ENCODE measurements around the gene PTPRH.

The PTPRH gene

GRCh38 chr19:55246462-55247451 is 37.5 kb upstream of the PTPRH start:
- FAIRE-seq (no peak), DNase-seq (ENCODE audit: extremely low spot score, insufficient read length, low read depth) (no peak)

GRCh38 chr19:55245236-55245904 is 36.1 kb upstream of the PTPRH start:
- DNase-seq (ENCODE audit: extremely low spot score, insufficient read length, low read depth), result no peak
- no peak for FAIRE-seq

GRCh38 chr19:55244004-55244680 is 34.8 kb upstream of the PTPRH start:
- no peak for DNase-seq (ENCODE audit: extremely low spot score, insufficient read length, low read depth)
- FAIRE-seq, result no peak

- no peak for DNase-seq (ENCODE audit: extremely low spot score, insufficient read length, low read depth)
- FAIRE-seq, result no peak
Measured at GRCh38 chr19:55242517-55242916, 33.2 kb upstream of the PTPRH start.

- FAIRE-seq, result no peak
Measured at GRCh38 chr19:55241935-55242464, 32.7 kb upstream of the PTPRH start.

GRCh38 chr19:55241143-55241934 is 32.0 kb upstream of the PTPRH start:
- FAIRE-seq, result no peak
- no peak for DNase-seq (ENCODE audit: extremely low spot score, insufficient read length, low read depth)

More at GRCh38 chr19:55241935-55242464, 32.7 kb upstream of the PTPRH start:
- no peak for DNase-seq (ENCODE audit: extremely low spot score, insufficient read length, low read depth)

GRCh38 chr19:55240713-55241020 is 31.4 kb upstream of the PTPRH start:
- no peak for DNase-seq (ENCODE audit: extremely low spot score, insufficient read length, low read depth)

GRCh38 chr19:55239004-55239403 is 29.7 kb upstream of the PTPRH start:
- FAIRE-seq, result no peak
- DNase-seq (ENCODE audit: extremely low spot score, insufficient read length, low read depth), result no peak

More at GRCh38 chr19:55240713-55241020, 31.4 kb upstream of the PTPRH start:
- FAIRE-seq, result no peak

GRCh38 chr19:55238030-55238429 is 28.7 kb upstream of the PTPRH start:
- FAIRE-seq (no peak), DNase-seq (ENCODE audit: extremely low spot score, insufficient read length, low read depth) (no peak)

- FAIRE-seq, result no peak
Measured at GRCh38 chr19:55232986-55233385, 23.7 kb upstream of the PTPRH start.

GRCh38 chr19:55232286-55232602 is 22.9 kb upstream of the PTPRH start:
- DNase-seq (ENCODE audit: extremely low spot score, insufficient read length, low read depth) (no peak), FAIRE-seq (no peak)

More at GRCh38 chr19:55232986-55233385, 23.7 kb upstream of the PTPRH start:
- no peak for DNase-seq (ENCODE audit: extremely low spot score, insufficient read length, low read depth)

GRCh38 chr19:55231391-55232285 is 22.3 kb upstream of the PTPRH start:
- DNase-seq (ENCODE audit: extremely low spot score, insufficient read length, low read depth) (no peak), FAIRE-seq (no peak)

- DNase-seq (ENCODE audit: extremely low spot score, insufficient read length, low read depth) (no peak), FAIRE-seq (no peak)
Measured at GRCh38 chr19:55230780-55231179, 21.5 kb upstream of the PTPRH start.

GRCh38 chr19:55230329-55230728 is 21.0 kb upstream of the PTPRH start:
- FAIRE-seq (no peak), DNase-seq (ENCODE audit: extremely low spot score, insufficient read length, low read depth) (no peak)

GRCh38 chr19:55229789-55230182 is 20.5 kb upstream of the PTPRH start:
- FAIRE-seq (no peak), DNase-seq (ENCODE audit: extremely low spot score, insufficient read length, low read depth) (no peak)

GRCh38 chr19:55229145-55229788 is 20.0 kb upstream of the PTPRH start:
- FAIRE-seq (no peak), DNase-seq (ENCODE audit: extremely low spot score, insufficient read length, low read depth) (no peak)

GRCh38 chr19:55228403-55229031 is 19.2 kb upstream of the PTPRH start, which contains the start of gene TMEM86B:
Gene TMEM86B (minus strand): TSS chr19:55228763. CDS start chr19:55228741, 22 bp downstream.
- DNase-seq (ENCODE audit: extremely low spot score, insufficient read length, low read depth) (no peak), FAIRE-seq (no peak)

GRCh38 chr19:55228015-55228391 is 18.7 kb upstream of the PTPRH start:
- no peak for DNase-seq (ENCODE audit: extremely low spot score, insufficient read length, low read depth)
- no peak for FAIRE-seq
